HEK293 (cell line): ENCODE measurements around the gene HUWE1.

ENCODE experiments used
- CTCF ChIA-PET: fragments of 350-600 bp; formaldehyde crosslinking; extraction: SDS; loops from one replicate; lab custom pipeline; 2021; ENCODE audit warnings: antibody characterized with exemption; lab: Yijun Ruan, JAX
- POLR2A ChIA-PET: fragments of 300-600 bp; formaldehyde crosslinking; extraction: SDS; loops from one replicate; lab custom pipeline; 2020; ENCODE audit warnings: antibody characterized with exemption, inconsistent platforms; lab: Yijun Ruan, JAX
- H3K27ac ChIP-seq: fragments of 200-500 bp; sonication (Bioruptor generic); 2 replicates; pipeline ENCODE4 v1.5.1; 2014; ENCODE audit warnings: low read depth, low read length, control low read depth, inconsistent platforms; ENCODE audit errors: extremely low read depth
- H3K36me3 ChIP-seq, 2 experiments: fragments of 200-500 bp in 1 of 2; sonication (Bioruptor generic) in 1 of 2; 1 replicate in 1 of 2; 2 replicates in 1 of 2; pipeline ENCODE4 v1.5.1; 2014 to 2017; ENCODE audit warnings: inconsistent platforms in 2 of 2, low read length in 2 of 2; ENCODE audit not compliant: control insufficient read depth in 2 of 2, insufficient read depth in 1 of 2
- H3K4me1 ChIP-seq: fragments of 200-500 bp; sonication (Bioruptor generic); 2 replicates; pipeline ENCODE4 v1.5.1; 2014; ENCODE audit warnings: mild to moderate bottlenecking, low read length, inconsistent platforms; ENCODE audit not compliant: control insufficient read depth, insufficient read depth
- H3K4me3 ChIP-seq: 2 replicates; pipeline ENCODE4 v1.5.1; 2011; ENCODE audit warnings: low read depth, mild to moderate bottlenecking, control low read depth, low read length, moderate library complexity
- H3K9me3 ChIP-seq: fragments of 200-500 bp; sonication (Bioruptor generic); 2 replicates; pipeline ENCODE4 v1.5.1; 2014; ENCODE audit warnings: low read depth, low read length, inconsistent platforms; ENCODE audit not compliant: control insufficient read depth, insufficient read depth
- OVOL3 ChIP-seq: fragments of 450-650 bp; formaldehyde crosslinking; IDR thresholded peaks from 2 replicates; pipeline ENCODE4 v1.5.1; 2016; ENCODE audit warnings: missing biosample characterization, missing genetic modification characterization
- SCRT2 ChIP-seq: fragments of 450-650 bp; formaldehyde crosslinking; IDR thresholded peaks from 2 replicates; pipeline ENCODE4 v1.5.1; 2016; ENCODE audit warnings: missing biosample characterization, missing genetic modification characterization
- SP2 ChIP-seq: fragments of 450-650 bp; formaldehyde crosslinking; IDR thresholded peaks from 2 replicates; pipeline ENCODE4 v1.5.1; 2016; ENCODE audit warnings: missing biosample characterization, missing genetic modification characterization
- ZNF501 ChIP-seq: fragments of 450-650 bp; formaldehyde crosslinking; IDR thresholded peaks from 2 replicates; pipeline ENCODE4 v1.5.1; 2016; ENCODE audit warnings: missing biosample characterization, missing genetic modification characterization
- ZNF624 ChIP-seq: fragments of 450-650 bp; formaldehyde crosslinking; IDR thresholded peaks from 2 replicates; pipeline ENCODE4 v1.5.1; 2017; ENCODE audit warnings: missing biosample characterization, missing genetic modification characterization
- ZNF660 ChIP-seq: fragments of 450-650 bp; IDR thresholded peaks from 2 replicates; pipeline ENCODE4 v1.5.1; 2018; ENCODE audit warnings: missing biosample characterization, mild to moderate bottlenecking, missing genetic modification characterization
- ZNF664 ChIP-seq: fragments of 450-650 bp; formaldehyde crosslinking; IDR thresholded peaks from 2 replicates; pipeline ENCODE4 v1.5.1; 2016; ENCODE audit warnings: missing biosample characterization, missing genetic modification characterization
- ZNF707 ChIP-seq: fragments of 450-650 bp; formaldehyde crosslinking; IDR thresholded peaks from 2 replicates; pipeline ENCODE4 v1.5.1; 2016; ENCODE audit warnings: missing biosample characterization, missing genetic modification characterization
- TF ChIP-seq, protein P1 (sequence below): fragments of 450-650 bp; formaldehyde crosslinking; IDR thresholded peaks from 2 replicates; pipeline ENCODE4 v1.5.1; 2016; ENCODE audit warnings: missing biosample characterization, missing genetic modification characterization
- TF ChIP-seq, protein P2 (sequence below): fragments of 450-650 bp; formaldehyde crosslinking; conservative IDR thresholded peaks from 2 replicates; pipeline ENCODE4 v1.5.1; 2016; ENCODE audit warnings: low read depth, missing biosample characterization, missing genetic modification characterization
- TF ChIP-seq, protein P3 (sequence below): fragments of 450-650 bp; IDR thresholded peaks from 2 replicates; pipeline ENCODE4 v1.5.1; 2018; ENCODE audit warnings: missing biosample characterization, missing genetic modification characterization
- TF ChIP-seq, protein P4 (sequence below): fragments of 450-650 bp; formaldehyde crosslinking; conservative IDR thresholded peaks from 2 replicates; pipeline ENCODE4 v1.5.1; 2016; ENCODE audit warnings: low read depth, missing biosample characterization, missing genetic modification characterization
- TF ChIP-seq, protein P5 (sequence below): fragments of 450-650 bp; formaldehyde crosslinking; IDR thresholded peaks from 2 replicates; pipeline ENCODE4 v1.5.1; 2016; ENCODE audit warnings: missing biosample characterization, missing genetic modification characterization
- TF ChIP-seq, protein P6 (sequence below): sonication (generic); formaldehyde crosslinking; IDR thresholded peaks from 2 replicates; pipeline ENCODE4 v1.8.1; 2022; ENCODE audit warnings: mild to moderate bottlenecking, moderate library complexity, missing genetic modification reagents

The HUWE1 gene

DNA sequence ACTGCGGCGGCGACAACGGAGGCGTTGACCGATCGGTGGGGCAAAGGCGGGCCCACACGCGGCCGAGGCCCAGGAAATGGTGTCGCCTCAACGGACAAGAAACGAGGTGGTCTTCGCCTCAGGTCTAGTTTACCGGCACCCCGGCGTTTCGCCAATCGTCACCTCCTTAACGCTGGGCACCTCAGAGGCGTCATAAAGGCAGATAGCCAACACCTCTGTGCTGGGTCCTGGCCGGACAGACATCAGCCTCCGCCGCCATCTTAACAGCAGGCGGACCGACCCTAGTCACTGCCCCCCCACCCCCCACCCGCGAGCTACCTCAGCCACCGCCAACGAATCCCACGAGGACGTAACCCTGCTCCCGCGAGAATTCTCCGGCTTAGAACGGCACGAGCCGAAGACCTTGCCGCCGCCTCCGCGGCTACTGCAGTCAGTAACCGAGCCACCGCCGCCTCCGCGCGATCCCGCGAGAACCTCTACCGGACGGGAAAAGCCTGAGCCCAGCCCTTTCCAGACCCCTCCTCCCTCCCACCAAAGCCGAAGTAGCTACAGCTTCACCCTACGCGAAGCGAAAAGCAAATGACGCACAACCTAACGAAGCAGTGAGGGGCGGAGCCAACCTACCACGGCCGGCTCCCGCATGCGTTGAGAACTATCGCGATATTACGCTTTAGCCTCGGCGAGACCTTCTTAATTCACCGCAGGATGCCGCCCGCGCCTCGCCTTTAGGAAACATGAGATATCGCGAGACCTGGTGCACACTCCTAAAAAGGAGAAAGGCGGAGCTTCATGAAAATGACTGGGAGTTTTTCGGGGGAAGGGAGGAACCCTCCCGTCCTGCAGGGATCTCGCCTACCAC, 2.7 kb downstream of the HUWE1 start (continued):
- TF ChIP-seq, protein P1, sequence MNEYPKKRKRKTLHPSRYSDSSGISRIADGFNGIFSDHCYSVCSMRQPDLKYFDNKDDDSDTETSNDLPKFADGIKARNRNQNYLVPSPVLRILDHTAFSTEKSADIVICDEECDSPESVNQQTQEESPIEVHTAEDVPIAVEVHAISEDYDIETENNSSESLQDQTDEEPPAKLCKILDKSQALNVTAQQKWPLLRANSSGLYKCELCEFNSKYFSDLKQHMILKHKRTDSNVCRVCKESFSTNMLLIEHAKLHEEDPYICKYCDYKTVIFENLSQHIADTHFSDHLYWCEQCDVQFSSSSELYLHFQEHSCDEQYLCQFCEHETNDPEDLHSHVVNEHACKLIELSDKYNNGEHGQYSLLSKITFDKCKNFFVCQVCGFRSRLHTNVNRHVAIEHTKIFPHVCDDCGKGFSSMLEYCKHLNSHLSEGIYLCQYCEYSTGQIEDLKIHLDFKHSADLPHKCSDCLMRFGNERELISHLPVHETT = no peak

DNA sequence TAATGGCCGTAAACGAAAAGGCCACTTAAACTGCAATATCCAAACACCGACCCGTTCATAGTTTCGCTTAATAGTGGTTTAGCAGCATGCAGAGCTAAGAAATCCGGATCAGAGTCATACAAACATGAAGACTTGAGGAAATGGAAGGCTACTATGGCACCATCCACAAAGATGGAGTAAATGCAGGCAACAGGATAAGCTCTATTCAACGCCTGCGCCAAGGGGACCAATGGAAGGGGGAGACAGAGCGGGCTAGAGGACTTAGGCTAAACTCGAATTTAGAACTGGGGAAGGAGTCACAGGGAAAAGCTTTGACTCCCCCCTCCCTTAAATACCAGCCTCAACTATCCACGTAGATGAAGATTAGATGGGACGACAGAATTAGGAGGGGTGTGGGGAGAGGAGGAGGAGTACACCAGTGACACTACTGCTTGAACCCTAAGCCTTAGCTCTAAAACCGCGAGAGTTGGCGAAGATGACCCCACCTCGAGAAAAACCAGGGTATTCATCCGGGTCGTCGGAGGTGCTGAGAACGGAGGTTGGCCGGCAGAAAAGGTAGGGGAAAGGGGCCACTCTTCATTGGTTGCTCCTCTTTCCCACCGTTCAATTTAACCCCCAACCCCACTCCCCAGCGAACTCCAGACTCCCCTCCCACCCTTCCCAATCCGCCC, 3.5 kb downstream of the HUWE1 start:
- H3K27ac ChIP-seq = peak overlapping the region; percentile 85
- H3K4me1 ChIP-seq = no peaks in the 10 kb centered on the region
- H3K9me3 ChIP-seq = no peaks in the 10 kb centered on the region
- TF ChIP-seq SCRT2 (peak; percentile 56; the same call in 1 of the 2 replicates), ZNF707 (tag by site-specific recombination) (no peak), ZNF624 (tag by site-specific recombination) (no peak), ZNF660 (no peak), ZNF501 (tag by site-specific recombination) (no peak), ZNF664 (no peak), SP2 (peak; percentile 61), OVOL3 (tag by site-specific recombination) (no peak)
- TF ChIP-seq, protein P2, sequence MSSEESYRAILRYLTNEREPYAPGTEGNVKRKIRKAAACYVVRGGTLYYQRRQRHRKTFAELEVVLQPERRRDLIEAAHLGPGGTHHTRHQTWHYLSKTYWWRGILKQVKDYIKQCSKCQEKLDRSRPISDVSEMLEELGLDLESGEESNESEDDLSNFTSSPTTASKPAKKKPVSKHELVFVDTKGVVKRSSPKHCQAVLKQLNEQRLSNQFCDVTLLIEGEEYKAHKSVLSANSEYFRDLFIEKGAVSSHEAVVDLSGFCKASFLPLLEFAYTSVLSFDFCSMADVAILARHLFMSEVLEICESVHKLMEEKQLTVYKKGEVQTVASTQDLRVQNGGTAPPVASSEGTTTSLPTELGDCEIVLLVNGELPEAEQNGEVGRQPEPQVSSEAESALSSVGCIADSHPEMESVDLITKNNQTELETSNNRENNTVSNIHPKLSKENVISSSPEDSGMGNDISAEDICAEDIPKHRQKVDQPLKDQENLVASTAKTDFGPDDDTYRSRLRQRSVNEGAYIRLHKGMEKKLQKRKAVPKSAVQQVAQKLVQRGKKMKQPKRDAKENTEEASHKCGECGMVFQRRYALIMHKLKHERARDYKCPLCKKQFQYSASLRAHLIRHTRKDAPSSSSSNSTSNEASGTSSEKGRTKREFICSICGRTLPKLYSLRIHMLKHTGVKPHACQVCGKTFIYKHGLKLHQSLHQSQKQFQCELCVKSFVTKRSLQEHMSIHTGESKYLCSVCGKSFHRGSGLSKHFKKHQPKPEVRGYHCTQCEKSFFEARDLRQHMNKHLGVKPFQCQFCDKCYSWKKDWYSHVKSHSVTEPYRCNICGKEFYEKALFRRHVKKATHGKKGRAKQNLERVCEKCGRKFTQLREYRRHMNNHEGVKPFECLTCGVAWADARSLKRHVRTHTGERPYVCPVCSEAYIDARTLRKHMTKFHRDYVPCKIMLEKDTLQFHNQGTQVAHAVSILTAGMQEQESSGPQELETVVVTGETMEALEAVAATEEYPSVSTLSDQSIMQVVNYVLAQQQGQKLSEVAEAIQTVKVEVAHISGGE (tag by site-specific recombination) = 0 out of 2 replicates have a peak, but pooled peaks have one; percentile 27
- TF ChIP-seq, protein P3, sequence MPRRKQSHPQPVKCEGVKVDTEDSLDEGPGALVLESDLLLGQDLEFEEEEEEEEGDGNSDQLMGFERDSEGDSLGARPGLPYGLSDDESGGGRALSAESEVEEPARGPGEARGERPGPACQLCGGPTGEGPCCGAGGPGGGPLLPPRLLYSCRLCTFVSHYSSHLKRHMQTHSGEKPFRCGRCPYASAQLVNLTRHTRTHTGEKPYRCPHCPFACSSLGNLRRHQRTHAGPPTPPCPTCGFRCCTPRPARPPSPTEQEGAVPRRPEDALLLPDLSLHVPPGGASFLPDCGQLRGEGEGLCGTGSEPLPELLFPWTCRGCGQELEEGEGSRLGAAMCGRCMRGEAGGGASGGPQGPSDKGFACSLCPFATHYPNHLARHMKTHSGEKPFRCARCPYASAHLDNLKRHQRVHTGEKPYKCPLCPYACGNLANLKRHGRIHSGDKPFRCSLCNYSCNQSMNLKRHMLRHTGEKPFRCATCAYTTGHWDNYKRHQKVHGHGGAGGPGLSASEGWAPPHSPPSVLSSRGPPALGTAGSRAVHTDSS (tag by site-specific recombination) = 0 out of 2 replicates have a peak, but pooled peaks have one; percentile 31
- TF ChIP-seq, protein P4, sequence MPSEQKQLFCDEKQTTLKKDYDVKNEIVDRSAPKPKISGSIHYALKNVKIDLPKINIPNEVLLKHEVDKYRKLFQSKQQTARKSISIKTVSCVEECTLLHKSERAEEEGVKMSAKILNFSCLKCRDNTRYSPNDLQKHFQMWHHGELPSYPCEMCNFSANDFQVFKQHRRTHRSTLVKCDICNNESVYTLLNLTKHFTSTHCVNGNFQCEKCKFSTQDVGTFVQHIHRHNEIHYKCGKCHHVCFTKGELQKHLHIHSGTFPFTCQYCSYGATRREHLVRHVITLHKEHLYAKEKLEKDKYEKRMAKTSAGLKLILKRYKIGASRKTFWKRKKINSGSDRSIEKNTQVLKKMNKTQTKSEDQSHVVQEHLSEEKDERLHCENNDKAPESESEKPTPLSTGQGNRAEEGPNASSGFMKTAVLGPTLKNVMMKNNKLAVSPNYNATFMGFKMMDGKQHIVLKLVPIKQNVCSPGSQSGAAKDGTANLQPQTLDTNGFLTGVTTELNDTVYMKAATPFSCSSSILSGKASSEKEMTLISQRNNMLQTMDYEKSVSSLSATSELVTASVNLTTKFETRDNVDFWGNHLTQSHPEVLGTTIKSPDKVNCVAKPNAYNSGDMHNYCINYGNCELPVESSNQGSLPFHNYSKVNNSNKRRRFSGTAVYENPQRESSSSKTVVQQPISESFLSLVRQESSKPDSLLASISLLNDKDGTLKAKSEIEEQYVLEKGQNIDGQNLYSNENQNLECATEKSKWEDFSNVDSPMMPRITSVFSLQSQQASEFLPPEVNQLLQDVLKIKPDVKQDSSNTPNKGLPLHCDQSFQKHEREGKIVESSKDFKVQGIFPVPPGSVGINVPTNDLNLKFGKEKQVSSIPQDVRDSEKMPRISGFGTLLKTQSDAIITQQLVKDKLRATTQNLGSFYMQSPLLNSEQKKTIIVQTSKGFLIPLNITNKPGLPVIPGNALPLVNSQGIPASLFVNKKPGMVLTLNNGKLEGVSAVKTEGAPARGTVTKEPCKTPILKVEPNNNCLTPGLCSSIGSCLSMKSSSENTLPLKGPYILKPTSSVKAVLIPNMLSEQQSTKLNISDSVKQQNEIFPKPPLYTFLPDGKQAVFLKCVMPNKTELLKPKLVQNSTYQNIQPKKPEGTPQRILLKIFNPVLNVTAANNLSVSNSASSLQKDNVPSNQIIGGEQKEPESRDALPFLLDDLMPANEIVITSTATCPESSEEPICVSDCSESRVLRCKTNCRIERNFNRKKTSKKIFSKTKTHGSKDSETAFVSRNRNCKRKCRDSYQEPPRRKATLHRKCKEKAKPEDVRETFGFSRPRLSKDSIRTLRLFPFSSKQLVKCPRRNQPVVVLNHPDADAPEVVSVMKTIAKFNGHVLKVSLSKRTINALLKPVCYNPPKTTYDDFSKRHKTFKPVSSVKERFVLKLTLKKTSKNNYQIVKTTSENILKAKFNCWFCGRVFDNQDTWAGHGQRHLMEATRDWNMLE (tag by site-specific recombination) = no peak
- TF ChIP-seq, protein P5, sequence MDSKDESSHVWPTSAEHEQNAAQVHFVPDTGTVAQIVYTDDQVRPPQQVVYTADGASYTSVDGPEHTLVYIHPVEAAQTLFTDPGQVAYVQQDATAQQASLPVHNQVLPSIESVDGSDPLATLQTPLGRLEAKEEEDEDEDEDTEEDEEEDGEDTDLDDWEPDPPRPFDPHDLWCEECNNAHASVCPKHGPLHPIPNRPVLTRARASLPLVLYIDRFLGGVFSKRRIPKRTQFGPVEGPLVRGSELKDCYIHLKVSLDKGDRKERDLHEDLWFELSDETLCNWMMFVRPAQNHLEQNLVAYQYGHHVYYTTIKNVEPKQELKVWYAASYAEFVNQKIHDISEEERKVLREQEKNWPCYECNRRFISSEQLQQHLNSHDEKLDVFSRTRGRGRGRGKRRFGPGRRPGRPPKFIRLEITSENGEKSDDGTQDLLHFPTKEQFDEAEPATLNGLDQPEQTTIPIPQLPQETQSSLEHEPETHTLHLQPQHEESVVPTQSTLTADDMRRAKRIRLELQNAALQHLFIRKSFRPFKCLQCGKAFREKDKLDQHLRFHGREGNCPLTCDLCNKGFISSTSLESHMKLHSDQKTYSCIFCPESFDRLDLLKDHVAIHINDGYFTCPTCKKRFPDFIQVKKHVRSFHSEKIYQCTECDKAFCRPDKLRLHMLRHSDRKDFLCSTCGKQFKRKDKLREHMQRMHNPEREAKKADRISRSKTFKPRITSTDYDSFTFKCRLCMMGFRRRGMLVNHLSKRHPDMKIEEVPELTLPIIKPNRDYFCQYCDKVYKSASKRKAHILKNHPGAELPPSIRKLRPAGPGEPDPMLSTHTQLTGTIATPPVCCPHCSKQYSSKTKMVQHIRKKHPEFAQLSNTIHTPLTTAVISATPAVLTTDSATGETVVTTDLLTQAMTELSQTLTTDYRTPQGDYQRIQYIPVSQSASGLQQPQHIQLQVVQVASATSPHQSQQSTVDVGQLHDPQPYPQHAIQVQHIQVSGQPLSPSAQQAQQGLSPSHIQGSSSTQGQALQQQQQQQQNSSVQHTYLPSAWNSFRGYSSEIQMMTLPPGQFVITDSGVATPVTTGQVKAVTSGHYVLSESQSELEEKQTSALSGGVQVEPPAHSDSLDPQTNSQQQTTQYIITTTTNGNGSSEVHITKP (tag by site-specific recombination) = 0 out of 2 replicates have a peak, but pooled peaks have one; percentile 43
- TF ChIP-seq, protein P6, sequence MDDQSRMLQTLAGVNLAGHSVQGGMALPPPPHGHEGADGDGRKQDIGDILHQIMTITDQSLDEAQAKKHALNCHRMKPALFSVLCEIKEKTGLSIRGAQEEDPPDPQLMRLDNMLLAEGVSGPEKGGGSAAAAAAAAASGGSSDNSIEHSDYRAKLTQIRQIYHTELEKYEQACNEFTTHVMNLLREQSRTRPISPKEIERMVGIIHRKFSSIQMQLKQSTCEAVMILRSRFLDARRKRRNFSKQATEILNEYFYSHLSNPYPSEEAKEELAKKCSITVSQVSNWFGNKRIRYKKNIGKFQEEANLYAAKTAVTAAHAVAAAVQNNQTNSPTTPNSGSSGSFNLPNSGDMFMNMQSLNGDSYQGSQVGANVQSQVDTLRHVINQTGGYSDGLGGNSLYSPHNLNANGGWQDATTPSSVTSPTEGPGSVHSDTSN (CRISPR knock-in tag) = no peak
- peaks cover 22 to 39% of the 10 kb centered on the region in 2 experiments for H3K36me3 ChIP-seq
- POLR2A ChIA-PET = interaction anchor here (0.7 to 1.8 kb wide), 6 partner anchors 20 to 361 kb away, joined by 3 to 8 read pairs (median 6); partner anchors contain the start of genes PHF8, RIBC1 and SMC1A
- CTCF ChIA-PET = no interaction called here
- H3K4me3 ChIP-seq = peak overlapping the region; percentile 87
